ENCODE data around the gene SGCD.

DNA sequence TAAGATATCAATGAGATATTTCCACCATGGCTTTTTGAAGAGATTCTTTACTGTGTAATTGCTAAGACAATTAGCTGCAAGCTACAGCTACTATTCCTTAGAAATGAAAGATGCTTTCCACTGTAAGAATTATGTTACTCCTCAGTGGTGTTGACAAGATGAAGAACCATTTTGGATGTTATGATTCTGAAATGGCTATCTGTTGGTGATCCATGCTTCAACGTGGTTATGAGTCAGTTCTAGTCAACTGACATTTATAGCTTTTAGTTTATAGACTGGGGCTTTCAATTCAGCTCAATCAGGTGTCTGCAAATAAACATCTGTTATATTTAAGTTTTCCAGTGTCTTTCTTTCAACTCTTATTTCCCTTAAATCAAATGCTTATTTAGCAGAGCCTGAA, 93.7 kb downstream of the SGCD start:
- TF ChIP-seq EZH2 (IDR thresholded peaks at IDR 0.05; ENCODE audit: borderline replicate concordance, low read length) (no peak), CTCF (conservative IDR thresholded peaks at IDR 0.05 in 1 of 2, IDR thresholded peaks at IDR 0.05 in 1 of 2; ENCODE audit: extremely low read depth in 1 of 2, insufficient read depth in 1 of 2, low read depth in 1 of 2, low read length in 2 of 2) (no peak)

Data from mammary epithelial cell (primary cell).